Activated CD8-positive, alpha-beta memory T cell treated with anti-CD3 and anti-CD28 coated beads for 36 hours (primary cell): Measurements from ENCODE around the gene FLT1. TPM values are rescaled to one million over a fixed set of nuclear protein-coding genes. Genes with fewer than 3 reads are reported as not detected.

Experiments
- CTCF ChIA-PET: fragments of 350-600 bp; sonication (Branson Sonifier 250); formaldehyde crosslinking; loops from one replicate; lab custom pipeline; 2021; ENCODE audit warnings: antibody characterized with exemption; lab: Charles Lee
- POLR2A ChIA-PET: fragments of 350-600 bp; sonication (Branson Sonifier 250); formaldehyde crosslinking; loops from one replicate; lab custom pipeline; 2021; ENCODE audit warnings: antibody characterized with exemption; lab: Charles Lee
- total RNA-seq, 2 experiments: library from RNA; stranded (reverse); gene quantifications; one replicate each; pipeline ENCODE4 v1.2.3, GENCODE V29; 2021

The FLT1 gene
- total RNA-seq, 2 experiments from 2014 or later = 2.5 to 2.7 TPM

GRCh38 chr13:28336193-28336657 lies 158.7 kb downstream of the FLT1 start:
- CTCF ChIA-PET = no interaction called here

GRCh38 chr13:28333204-28333881 lies 161.6 kb downstream of the FLT1 start:
- ChIA-PET CTCF (no interaction called here), POLR2A (no interaction called here)

More at GRCh38 chr13:28336193-28336657, 158.7 kb downstream of the FLT1 start:
- POLR2A ChIA-PET = no interaction called here

- POLR2A ChIA-PET = no interaction called here
These were observed 165.4 kb downstream of the FLT1 start for GRCh38 chr13:28329395-28330158.

GRCh38 chr13:28328271-28328607 lies 166.7 kb downstream of the FLT1 start:
- ChIA-PET POLR2A (no interaction called here), CTCF (no interaction called here)

More at GRCh38 chr13:28329395-28330158, 165.4 kb downstream of the FLT1 start:
- CTCF ChIA-PET = no interaction called here

GRCh38 chr13:28327373-28328270 lies 167.3 kb downstream of the FLT1 start:
- ChIA-PET POLR2A (no interaction called here), CTCF (no interaction called here)

- ChIA-PET CTCF (interaction anchor here (0.7 kb wide), 1 partner anchor 198 kb away, joined by 4 read pairs; no protein-coding TSS in a partner anchor), POLR2A (no interaction called here)
These were observed 168.9 kb downstream of the FLT1 start for GRCh38 chr13:28326056-28326455.

- ChIA-PET POLR2A (no interaction called here), CTCF (no interaction called here)
These were observed 169.9 kb downstream of the FLT1 start for GRCh38 chr13:28325022-28325421.

- ChIA-PET CTCF (interaction anchor here (0.6 kb wide), 2 partner anchors 10 to 87 kb away, joined by 3 to 5 read pairs; no protein-coding TSS in a partner anchor), POLR2A (no interaction called here)
These were observed 170.6 kb downstream of the FLT1 start for GRCh38 chr13:28324181-28324789.

GRCh38 chr13:28322256-28322905 lies 172.5 kb downstream of the FLT1 start:
- CTCF ChIA-PET = no interaction called here

GRCh38 chr13:28321756-28322155 lies 173.2 kb downstream of the FLT1 start:
- ChIA-PET POLR2A (no interaction called here), CTCF (no interaction called here)

More at GRCh38 chr13:28322256-28322905, 172.5 kb downstream of the FLT1 start:
- POLR2A ChIA-PET = no interaction called here

- CTCF ChIA-PET = no interaction called here
- POLR2A ChIA-PET = no interaction called here
These were observed 173.9 kb downstream of the FLT1 start for GRCh38 chr13:28320884-28321574.

- ChIA-PET POLR2A (no interaction called here), CTCF (no interaction called here)
These were observed 174.7 kb downstream of the FLT1 start for GRCh38 chr13:28320209-28320608.

GRCh38 chr13:28319528-28319927 lies 175.4 kb downstream of the FLT1 start:
- ChIA-PET CTCF (no interaction called here), POLR2A (no interaction called here)

- CTCF ChIA-PET = no interaction called here
- POLR2A ChIA-PET = no interaction called here
These were observed 176.4 kb downstream of the FLT1 start for GRCh38 chr13:28318496-28318895.

- ChIA-PET CTCF (no interaction called here), POLR2A (no interaction called here)
These were observed 178.1 kb downstream of the FLT1 start for GRCh38 chr13:28316836-28317235.

GRCh38 chr13:28316129-28316528 lies 178.8 kb downstream of the FLT1 start:
- ChIA-PET CTCF (no interaction called here), POLR2A (no interaction called here)

GRCh38 chr13:28314879-28315278 lies 180.0 kb downstream of the FLT1 start:
- ChIA-PET CTCF (interaction anchor here (0.6 to 0.9 kb wide), 2 partner anchors 10 to 152 kb away, joined by 3 read pairs; no protein-coding TSS in a partner anchor), POLR2A (no interaction called here)

- ChIA-PET CTCF (no interaction called here), POLR2A (no interaction called here)
These were observed 181.3 kb downstream of the FLT1 start for GRCh38 chr13:28313579-28313978.
